NCI-H2029 treated with DMSO at 0.1 percent for 48 hours (cell line): ENCODE results near the gene NPTX1.

Source experiments
- DNase-seq: peaks from one replicate; lab custom pipeline; 2025; lab: John Stamatoyannopoulos, UW

Gene NPTX1

GRCh38 chr17:80426671-80427326 is 49.6 kb downstream of the NPTX1 start:
- DNase-seq: peak; percentile 7

DNA sequence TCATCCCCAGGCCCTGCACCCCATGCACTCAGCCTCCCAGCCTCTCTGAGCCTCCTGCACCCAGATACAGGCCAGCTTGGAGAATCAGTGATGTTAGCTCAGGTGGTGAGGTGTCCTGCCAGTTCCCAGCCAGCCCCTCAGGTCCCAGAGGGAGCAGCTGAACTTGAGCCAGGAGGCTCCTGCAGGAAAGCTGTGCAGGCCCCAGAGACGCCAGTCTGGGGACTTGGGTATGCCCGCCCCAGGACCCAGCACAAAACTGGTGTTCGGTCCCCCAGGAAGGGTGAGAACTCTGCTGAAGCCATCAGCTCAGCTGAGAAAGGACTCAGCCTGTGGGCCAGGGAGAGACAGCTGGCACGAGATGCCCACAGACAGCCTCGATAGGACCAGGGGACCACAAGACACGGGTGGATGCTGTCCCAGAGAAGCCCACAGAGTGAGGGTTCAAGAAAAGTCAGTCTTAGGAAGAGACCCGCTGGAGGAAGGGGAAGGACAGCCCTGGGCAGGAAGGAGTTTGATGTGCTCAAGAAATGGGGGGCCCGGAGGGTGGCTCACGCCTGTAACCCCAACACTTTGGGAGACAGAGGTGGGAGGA is 50.5 kb downstream of the NPTX1 start:
- DNase-seq: no peak

- no peak for DNase-seq
Measured at GRCh38 chr17:80424878-80425765, 51.3 kb downstream of the NPTX1 start.

- DNase-seq: no peak
Measured at GRCh38 chr17:80424261-80424660, 52.1 kb downstream of the NPTX1 start.

GRCh38 chr17:80423536-80424225 is 52.7 kb downstream of the NPTX1 start:
- DNase-seq: no peak

GRCh38 chr17:80422981-80423380 is 53.4 kb downstream of the NPTX1 start:
- no peak for DNase-seq

- peak; percentile 27 for DNase-seq
Measured at GRCh38 chr17:80422276-80422675, 54.1 kb downstream of the NPTX1 start.

- DNase-seq: no peak
Measured at GRCh38 chr17:80421381-80422090, 54.9 kb downstream of the NPTX1 start.

GRCh38 chr17:80419255-80419654 is 57.2 kb downstream of the NPTX1 start:
- no peak for DNase-seq

GRCh38 chr17:80418589-80418988 is 57.8 kb downstream of the NPTX1 start:
- no peak for DNase-seq
